Activated T-cell treated with anti-CD3 and anti-CD28 coated beads, Interleukin-2, amount 50 U/mL, for 48 hours (primary cell): ENCODE measurements around the gene ARL3.

Source experiments
- DNase-seq, 2 experiments: peaks; one replicate each; pipeline ENCODE4 v3.0.0-alpha.2; 2020

Gene ARL3

DNA sequence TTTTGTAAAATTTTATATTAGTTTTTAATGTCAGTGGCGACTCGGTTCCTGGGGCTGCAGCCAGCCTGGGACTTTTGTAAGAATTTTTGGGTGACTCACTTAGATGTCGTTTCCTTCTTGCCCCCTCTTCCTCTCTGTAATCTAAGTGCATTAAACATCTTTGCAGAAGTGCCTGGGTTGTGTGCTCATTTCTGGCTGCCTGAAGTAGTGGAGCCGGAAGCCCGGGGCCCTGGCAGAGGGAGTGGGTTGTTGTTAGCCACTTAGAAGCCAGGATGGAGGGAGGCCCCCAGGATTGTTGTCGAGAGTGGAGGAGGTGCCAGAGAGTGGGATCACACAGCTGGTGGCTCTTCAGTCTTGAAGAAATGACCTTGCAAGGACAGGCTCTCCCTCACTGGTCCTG, 80.9 kb downstream of the ARL3 start:
- peak; percentile 55 to 67 for DNase-seq

DNA sequence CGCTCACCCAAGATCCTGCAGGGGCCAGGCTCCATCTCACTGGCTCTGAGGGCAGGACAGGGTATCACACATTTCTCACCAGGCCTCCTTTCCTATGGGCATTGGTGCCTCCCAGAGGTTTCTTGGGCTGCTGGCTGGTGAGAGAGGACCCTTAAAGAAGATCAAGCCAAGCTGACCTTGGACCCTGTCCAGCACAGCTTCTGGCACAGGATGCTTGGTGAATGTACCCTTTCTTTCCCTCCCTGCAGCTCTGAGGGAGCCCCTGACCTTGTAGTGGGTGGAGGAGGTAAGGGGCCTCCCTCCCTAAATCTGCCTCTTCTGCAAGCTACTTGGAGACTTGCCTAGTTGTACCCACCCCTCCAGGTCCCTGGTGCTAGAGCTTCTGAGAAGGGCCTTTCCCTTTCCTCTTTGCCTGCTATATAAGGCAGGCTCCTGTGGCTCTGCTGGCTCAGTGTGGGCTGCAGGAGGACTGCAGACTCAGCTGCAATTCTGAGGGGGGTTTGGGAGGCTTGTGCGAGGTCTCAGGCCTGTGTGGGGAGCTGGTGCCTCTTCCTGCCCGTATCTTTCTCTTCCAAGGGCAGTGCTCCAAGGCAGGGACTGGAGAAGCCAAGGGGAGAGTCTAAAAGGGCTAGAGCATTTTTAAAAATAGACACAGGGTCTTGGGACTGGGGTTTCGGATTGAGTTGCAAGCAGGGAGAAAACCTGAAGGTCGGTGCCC, 81.6 kb downstream of the ARL3 start:
- DNase-seq: no peak

DNA sequence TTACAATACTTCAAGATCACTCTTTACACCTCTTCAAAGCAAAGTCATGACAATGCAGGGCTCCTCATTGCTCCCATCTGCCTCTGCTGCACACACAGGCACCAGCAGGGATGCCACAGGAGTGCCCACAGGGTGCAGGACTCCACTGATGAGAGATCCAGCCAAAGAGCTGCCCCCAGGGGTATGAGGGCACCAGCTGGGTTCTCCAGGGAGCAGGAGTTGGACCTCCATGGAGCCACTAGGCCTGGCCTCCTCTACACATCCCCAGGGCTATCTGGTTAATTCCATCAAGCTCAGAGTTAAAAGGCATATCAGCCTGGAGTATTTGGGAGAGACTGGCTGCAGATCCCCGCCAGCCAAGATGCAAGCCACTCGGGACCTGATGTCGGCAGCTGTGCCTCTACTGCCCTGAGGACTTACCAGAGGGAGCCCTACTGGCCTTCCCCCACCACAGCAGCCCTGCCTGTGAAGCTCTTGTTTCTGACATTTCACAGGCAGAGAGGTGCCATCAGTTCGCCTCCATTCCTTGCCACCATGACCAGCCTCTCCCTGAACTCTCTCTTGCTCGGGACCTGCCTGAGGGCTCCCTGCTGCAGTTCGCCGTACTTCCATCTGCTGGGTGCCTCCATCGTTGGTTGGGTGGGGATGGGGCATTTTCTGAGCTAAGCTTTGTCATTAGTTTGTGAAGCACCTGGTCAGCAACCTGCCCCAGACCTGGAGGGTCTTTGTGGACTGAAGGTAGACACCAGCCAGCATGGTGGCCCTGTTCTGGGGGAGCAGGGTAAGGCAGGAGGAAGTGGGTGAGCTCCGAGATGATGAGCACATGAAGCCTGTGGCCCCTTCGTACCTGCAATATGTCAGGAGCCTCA, 82.4 kb downstream of the ARL3 start:
- DNase-seq: no peak

DNA sequence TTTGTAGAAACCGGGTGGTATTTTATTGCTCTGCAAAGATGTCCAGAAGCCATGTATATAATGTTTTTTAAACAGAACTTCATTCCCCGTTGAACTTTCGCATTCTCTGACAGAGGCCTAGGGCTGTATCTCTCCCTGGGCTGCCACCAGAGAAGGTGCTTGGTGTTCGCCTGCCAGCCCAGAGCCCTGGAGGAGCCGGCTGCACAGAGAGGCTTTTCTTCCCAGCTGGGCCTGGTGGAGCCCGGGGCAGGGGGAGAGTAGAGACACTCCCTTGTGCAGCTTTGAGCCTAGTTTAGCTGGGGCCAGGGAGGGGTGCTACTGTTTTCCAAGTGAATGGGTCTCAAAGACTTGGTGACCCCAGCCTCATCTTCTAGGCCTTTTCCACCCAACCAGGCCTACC, 83.5 kb downstream of the ARL3 start:
- DNase-seq: no peak

GRCh38 chr10:102629661-102630614, 84.3 kb downstream of the ARL3 start:
- no peak for DNase-seq

- DNase-seq: no peak
These were observed 85.7 kb downstream of the ARL3 start for GRCh38 chr10:102628451-102628911.

DNA sequence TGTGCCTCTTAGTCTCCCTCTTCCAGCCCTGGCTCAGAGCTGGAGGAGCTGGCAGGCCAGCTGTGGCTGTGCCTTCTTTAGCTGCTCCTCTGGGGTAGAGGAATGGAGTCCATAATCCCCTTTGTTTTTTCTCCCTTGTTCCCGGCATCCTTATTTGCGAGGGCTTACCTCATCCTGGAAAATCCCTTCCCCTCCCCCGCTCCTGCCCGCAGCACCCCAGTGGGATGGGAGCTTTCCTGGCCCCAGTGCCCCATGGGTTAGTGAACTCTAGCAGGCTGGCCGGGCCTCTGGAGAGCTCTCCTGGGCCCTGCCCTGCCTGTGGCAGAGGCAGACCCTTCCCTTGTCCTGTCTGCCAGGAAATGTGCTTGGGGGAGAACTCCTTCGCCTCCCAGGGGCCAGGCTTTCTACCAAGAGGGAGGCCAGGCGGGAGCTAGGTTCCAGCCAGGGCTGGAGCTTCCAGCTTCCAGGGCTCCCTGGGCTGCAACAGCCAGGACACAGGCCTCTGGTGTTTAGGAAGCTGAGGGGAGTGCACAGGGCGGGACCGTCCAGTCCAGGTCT, 86.4 kb downstream of the ARL3 start:
- DNase-seq: no peak

DNA sequence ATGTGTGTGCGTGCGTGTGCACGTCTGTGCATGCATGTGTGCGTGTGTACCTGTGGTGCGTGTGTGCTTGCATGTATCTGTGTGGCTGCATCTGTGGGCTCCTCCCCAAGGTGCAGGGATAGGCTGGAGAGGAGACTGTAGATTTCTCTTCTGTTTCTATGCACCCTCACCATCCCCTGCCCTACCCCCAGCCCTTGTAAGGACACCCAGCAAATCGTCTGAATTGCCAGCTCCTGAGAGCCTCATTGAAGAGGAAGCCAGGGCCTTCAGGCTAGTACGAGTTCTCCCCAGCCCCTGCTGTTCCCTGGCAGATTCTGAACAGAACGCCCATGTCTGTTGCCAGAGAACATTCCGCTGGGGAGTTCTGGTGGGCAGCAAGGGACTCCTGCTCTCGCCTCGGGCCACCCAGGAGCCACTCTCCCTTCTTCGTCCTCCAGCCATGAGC, 86.9 kb downstream of the ARL3 start:
- no peak for DNase-seq

GRCh38 chr10:102626026-102626685, 88.0 kb downstream of the ARL3 start:
- no peak for DNase-seq

GRCh38 chr10:102624751-102625645, 89.2 kb downstream of the ARL3 start:
- no peak for DNase-seq

GRCh38 chr10:102624094-102624493, 90.1 kb downstream of the ARL3 start:
- no peak for DNase-seq
